Activated naive CD4-positive, alpha-beta T cell treated with anti-CD3 and anti-CD28 coated beads, Interleukin-2, amount 10 ng/mL, durations not matched to agents 7 days and 5 days (primary cell): ENCODE measurements around the gene DDI2.
A peak's percentile ranks its signal among the peaks of the same experiment; 100 is the strongest.

ENCODE experiments used
- CTCF ChIA-PET: fragments of 350-600 bp; sonication (Branson Sonifier 250); formaldehyde crosslinking; loops from one replicate; lab custom pipeline; 2021; ENCODE audit warnings: antibody characterized with exemption; lab: Charles Lee
- DNase-seq: peaks from one replicate; pipeline ENCODE4 v3.0.0-alpha.2; 2020
- H3K27ac Mint-ChIP-seq: one replicate; pipeline ENCODE4 v1.8.0; 2021; ENCODE audit warnings: mild to moderate bottlenecking, moderate library complexity, mixed read lengths
- H3K27me3 Mint-ChIP-seq: one replicate; pipeline ENCODE4 v1.8.0; 2021; ENCODE audit warnings: mild to moderate bottlenecking, mixed read lengths
- H3K36me3 Mint-ChIP-seq: one replicate; pipeline ENCODE4 v1.8.0; 2021; ENCODE audit warnings: mixed read lengths
- H3K4me1 Mint-ChIP-seq: one replicate; pipeline ENCODE4 v1.8.0; 2021; ENCODE audit warnings: mixed read lengths
- H3K4me3 Mint-ChIP-seq: one replicate; pipeline ENCODE4 v1.8.0; 2021; ENCODE audit warnings: mild to moderate bottlenecking, moderate library complexity, mixed read lengths
- H3K9me3 Mint-ChIP-seq: one replicate; pipeline ENCODE4 v1.8.0; 2021; ENCODE audit warnings: mixed read lengths

Gene DDI2

DNA sequence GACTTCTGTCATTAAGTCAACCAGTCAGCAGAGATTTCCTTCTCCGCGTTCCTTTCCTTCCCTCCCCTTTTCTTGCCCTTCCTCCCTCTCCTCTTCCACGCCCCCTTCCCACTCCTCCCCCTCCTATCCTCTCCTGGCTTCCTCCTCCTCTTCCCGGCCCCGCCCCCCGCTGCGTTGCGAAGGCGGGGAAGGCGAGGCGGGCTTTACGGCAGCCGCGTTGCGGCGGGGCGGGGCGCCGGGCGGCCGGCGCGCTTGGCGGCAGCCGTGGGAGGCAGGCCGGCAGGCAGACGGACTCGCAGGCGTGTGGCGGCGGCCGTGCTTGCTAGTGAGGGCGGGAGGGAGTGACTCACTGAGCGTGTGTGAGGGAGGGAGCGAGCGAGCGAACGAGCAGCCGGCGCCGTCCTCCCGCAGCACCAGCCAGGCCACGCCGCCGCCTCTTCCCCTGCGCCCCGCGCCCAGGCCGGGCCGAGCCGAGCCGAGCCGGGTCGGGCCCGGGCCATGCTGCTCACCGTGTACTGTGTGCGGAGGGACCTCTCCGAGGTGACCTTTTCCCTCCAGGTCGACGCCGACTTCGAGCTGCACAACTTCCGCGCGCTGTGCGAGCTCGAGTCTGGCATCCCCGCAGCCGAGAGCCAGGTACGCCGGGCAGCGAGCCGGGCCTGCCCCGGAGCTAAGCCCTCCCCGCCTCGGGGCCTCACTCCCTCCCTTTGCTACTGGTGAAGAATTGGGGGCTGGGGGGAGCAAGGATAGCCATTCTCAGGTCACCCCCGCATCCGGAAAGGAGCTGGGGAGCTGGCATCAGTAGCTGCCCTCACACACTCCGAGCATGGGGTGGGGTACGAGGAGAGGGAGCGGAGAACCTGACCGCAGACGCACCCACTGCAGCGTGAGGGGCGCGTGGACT lies at the start of gene DDI2:
DDI2 (plus strand) TSS at position 286 of the 904 bp plus-strand sequence; CDS start at position 499, 213 bp downstream.
- CTCF ChIA-PET: interaction anchor here (0.8 to 1.0 kb wide), 5 partner anchors 14 to 174 kb away, joined by 3 to 4 read pairs (median 3); no protein-coding TSS in a partner anchor
- no peaks in the 10 kb centered on the region for H3K9me3 Mint-ChIP-seq
- H3K4me1 Mint-ChIP-seq: peaks cover 55% of the 10 kb centered on the region
- peaks cover 9% of the 10 kb centered on the region for H3K27me3 Mint-ChIP-seq
- H3K4me3 Mint-ChIP-seq: peak within 1 kb of the TSS; percentile 94
- peaks cover 13% of the 10 kb centered on the region for H3K36me3 Mint-ChIP-seq
- H3K27ac Mint-ChIP-seq: peak within 1 kb of the TSS; percentile 94
- peak; percentile 95 for DNase-seq

GRCh38 chr1:15568387-15569073 lies 48.7 kb upstream of the DDI2 start:
- Mint-ChIP-seq H3K4me1 (no peaks in the 10 kb centered on the region), H3K27ac (peak overlapping the region; percentile 80), H3K4me3 (no peak overlapping the region), H3K27me3 (no peaks in the 10 kb centered on the region), H3K36me3 (peaks cover 61% of the 10 kb centered on the region), H3K9me3 (no peaks in the 10 kb centered on the region)
- CTCF ChIA-PET: no interaction called here
- DNase-seq: no peak

DNA sequence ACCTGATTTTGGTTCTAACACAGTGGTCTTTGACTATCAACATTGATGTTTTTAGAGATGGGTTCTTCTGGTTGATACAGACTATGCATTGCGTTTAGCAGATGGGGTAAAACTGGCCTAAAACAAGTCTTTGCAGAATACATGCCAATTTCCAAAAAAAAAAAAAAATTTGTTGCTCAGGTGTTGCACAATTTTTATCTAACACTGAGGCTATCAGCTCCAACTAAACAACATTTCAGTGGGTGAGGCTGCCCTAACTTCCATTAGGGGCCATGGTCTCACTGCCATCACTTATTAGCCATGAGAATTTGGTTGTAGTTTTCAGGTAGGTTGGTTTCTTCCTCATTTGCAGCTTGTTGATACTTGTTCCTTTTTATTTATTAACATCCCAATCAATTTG lies 46.4 kb upstream of the DDI2 start:
- CTCF ChIA-PET: no interaction called here
- Mint-ChIP-seq H3K36me3 (peaks cover 64% of the 10 kb centered on the region), H3K27ac (no peak overlapping the region), H3K9me3 (no peaks in the 10 kb centered on the region), H3K4me1 (no peaks in the 10 kb centered on the region), H3K4me3 (no peak overlapping the region), H3K27me3 (no peaks in the 10 kb centered on the region)
- no peak for DNase-seq

DNA sequence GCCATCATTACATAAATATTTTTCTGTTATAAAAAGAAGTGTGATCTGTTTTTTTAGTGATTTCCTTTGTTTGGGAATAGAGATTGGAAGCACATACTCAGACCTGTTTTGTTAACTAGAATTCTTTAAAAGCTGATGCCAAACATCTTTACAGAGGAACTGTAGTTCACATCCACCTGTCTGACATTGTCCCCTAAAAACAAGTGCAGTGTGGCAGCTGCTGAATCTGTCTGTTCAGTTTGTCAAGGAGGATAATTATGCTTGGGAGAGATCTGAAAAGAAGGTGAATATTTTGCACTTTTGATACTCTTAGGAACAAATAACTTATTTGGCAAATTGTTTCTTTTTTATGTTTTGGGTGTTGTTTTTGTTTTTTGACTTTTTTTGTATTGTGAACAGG lies 46.0 kb upstream of the DDI2 start:
- no peak for DNase-seq
- Mint-ChIP-seq H3K9me3 (no peaks in the 10 kb centered on the region), H3K4me3 (no peak overlapping the region), H3K27ac (no peak overlapping the region), H3K4me1 (no peaks in the 10 kb centered on the region), H3K36me3 (peaks cover 61% of the 10 kb centered on the region), H3K27me3 (no peaks in the 10 kb centered on the region)
- CTCF ChIA-PET: no interaction called here

DNA sequence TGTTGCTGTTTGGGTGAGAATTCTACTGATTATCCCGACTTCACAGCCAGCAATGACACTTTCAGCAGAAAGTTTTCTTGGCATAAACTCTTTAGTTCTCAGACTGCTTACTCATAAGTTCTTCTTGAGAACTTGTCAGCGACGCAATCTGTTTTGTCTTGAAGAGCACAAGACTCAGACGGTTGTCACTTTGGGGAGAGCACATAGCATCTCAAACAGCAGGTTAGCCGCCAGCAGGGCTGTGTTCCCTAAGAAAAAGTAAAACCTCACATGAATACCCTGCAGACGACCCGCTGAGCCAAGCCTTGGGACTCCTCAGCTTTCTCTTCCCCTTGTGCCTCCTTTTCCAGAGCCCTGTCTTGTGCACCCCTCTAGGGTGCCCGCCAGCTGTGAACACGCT lies 43.8 kb upstream of the DDI2 start:
- Mint-ChIP-seq H3K9me3 (no peaks in the 10 kb centered on the region), H3K4me3 (no peak overlapping the region), H3K27me3 (no peaks in the 10 kb centered on the region), H3K27ac (no peak overlapping the region), H3K36me3 (peaks cover 55% of the 10 kb centered on the region), H3K4me1 (peaks cover 16% of the 10 kb centered on the region)
- no peak for DNase-seq
- CTCF ChIA-PET: interaction anchor here (1.5 kb wide), 1 partner anchor 9 kb away, joined by 3 read pairs; no protein-coding TSS in a partner anchor

DNA sequence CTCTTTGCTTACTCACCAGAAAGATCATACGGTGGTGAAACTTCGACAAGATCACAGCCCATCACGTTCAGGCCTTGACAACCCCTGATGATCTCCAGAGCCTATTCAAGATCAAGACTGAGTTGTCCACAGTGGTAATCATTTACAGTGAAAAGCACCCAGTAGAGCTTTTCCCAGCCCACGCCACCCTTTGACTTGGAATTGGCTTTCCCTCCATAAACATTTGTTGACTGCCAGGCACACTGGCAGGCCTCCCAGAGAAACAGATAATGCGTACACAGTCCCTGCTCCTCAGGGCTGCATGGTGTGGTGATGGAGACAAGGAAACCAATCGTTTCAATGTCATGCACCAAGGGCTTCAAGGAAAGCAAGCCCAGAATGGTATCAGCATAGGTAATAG lies 42.5 kb upstream of the DDI2 start:
- H3K4me3 Mint-ChIP-seq: no peak overlapping the region
- CTCF ChIA-PET: interaction anchor here (1.5 kb wide), 1 partner anchor 11 kb away, joined by 3 read pairs; no protein-coding TSS in a partner anchor
- no peaks in the 10 kb centered on the region for H3K9me3 Mint-ChIP-seq
- DNase-seq: no peak
- peaks cover 58% of the 10 kb centered on the region for H3K36me3 Mint-ChIP-seq
- H3K27ac Mint-ChIP-seq: no peak overlapping the region
- no peaks in the 10 kb centered on the region for H3K27me3 Mint-ChIP-seq
- H3K4me1 Mint-ChIP-seq: peaks cover 29% of the 10 kb centered on the region

- no peak for DNase-seq
- CTCF ChIA-PET: no interaction called here
- Mint-ChIP-seq H3K27me3 (no peaks in the 10 kb centered on the region), H3K27ac (no peak overlapping the region), H3K36me3 (peaks cover 53% of the 10 kb centered on the region), H3K4me1 (peaks cover 37% of the 10 kb centered on the region), H3K9me3 (no peaks in the 10 kb centered on the region), H3K4me3 (no peak overlapping the region)
These were observed 41.6 kb upstream of the DDI2 start for GRCh38 chr1:15575549-15576150.

- CTCF ChIA-PET: no interaction called here
- H3K27ac Mint-ChIP-seq: peak overlapping the region; percentile 100
- DNase-seq: peak; percentile 52
- H3K9me3 Mint-ChIP-seq: no peaks in the 10 kb centered on the region
- no peaks in the 10 kb centered on the region for H3K27me3 Mint-ChIP-seq
- peaks cover 53% of the 10 kb centered on the region for H3K36me3 Mint-ChIP-seq
- H3K4me3 Mint-ChIP-seq: peak overlapping the region; percentile 60
- peaks cover 41% of the 10 kb centered on the region for H3K4me1 Mint-ChIP-seq
These were observed 39.6 kb upstream of the DDI2 start for GRCh38 chr1:15577691-15578090.

DNA sequence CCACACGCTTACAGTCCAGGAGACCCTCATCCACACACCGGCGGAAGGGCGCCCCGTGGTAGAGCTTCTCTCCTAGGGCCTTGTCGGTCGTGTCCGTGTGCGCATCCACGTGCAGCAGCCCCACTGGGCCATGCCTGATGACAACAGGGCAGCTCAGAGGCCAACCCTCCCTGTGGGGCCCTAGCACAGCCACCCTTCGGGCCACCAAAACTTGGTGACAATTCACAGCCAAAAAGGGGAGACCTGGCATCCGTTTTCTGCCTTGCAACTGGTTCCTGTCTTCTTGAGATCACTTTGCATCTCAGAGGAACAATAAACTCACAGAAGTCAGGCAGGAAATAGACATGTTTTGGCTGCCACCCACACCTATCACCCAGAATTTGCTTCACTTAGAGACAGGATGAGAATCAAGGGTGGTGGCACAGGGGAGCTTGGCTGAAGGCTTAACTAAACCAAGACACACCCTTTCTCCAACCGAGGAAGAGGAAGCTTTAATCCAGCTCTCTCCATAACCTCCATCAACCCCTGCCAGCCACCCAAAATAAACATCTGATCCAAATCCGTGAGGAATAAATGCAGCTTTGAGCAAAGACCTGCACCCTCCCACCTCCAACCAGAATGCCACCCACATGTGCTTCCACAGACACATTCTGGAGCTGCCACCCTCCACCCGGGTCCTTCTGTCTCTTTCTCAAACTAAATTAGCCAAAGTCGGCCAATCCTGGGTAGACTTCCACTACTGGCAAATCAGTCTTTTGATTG lies 38.2 kb upstream of the DDI2 start:
- H3K4me1 Mint-ChIP-seq: peaks cover 54% of the 10 kb centered on the region

GRCh38 chr1:15579683-15580047 lies 37.6 kb upstream of the DDI2 start:
- Mint-ChIP-seq H3K9me3 (no peaks in the 10 kb centered on the region), H3K27ac (peak overlapping the region; percentile 100), H3K27me3 (no peaks in the 10 kb centered on the region), H3K4me1 (peaks cover 58% of the 10 kb centered on the region), H3K4me3 (peak overlapping the region; percentile 60), H3K36me3 (peaks cover 43% of the 10 kb centered on the region)
- CTCF ChIA-PET: interaction anchor here (1.0 kb wide), 1 partner anchor 8 kb away, joined by 3 read pairs; no protein-coding TSS in a partner anchor
- no peak for DNase-seq

More for the DNA sequence above, 38.2 kb upstream of the DDI2 start:
- H3K36me3 Mint-ChIP-seq: peaks cover 49% of the 10 kb centered on the region
- no peaks in the 10 kb centered on the region for H3K9me3 Mint-ChIP-seq
- peak overlapping the region; percentile 100 for H3K27ac Mint-ChIP-seq
- no peaks in the 10 kb centered on the region for H3K27me3 Mint-ChIP-seq
- H3K4me3 Mint-ChIP-seq: peak overlapping the region; percentile 60
- CTCF ChIA-PET: interaction anchor here (1.0 kb wide), 1 partner anchor 9 kb away, joined by 3 read pairs; no protein-coding TSS in a partner anchor
- DNase-seq: peak; percentile 65

DNA sequence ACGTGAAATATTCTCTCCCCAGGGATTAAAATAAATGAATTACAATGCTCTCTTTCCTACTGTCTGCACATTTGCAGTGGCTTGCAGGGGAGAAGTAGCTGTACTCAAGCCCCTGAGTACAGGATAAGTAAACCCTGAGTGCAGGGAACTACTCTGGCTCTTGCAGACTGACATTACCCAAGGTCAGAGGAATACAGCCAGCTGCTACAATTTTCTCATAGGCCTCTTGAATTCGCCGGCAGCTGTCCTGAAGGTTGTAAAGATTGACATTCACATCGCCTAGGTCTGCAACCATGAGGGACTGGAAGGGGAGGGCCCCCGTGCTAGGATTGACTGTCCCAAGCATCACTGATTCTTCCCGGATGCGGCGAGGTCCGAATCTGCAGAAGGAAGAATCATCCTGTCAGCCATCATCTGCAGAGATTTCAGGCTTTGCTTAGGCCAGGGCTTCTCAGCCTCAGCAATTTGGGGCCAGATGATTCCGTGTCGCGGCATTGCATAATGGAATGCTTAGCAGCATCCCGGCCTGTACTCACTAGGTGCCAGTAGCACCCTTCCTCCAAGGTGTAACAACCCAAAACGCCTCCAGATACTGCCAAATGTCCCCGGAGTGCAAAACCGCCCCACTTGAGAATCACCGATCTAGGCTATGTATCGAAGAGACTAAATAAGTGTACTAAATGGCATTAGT lies 34.1 kb upstream of the DDI2 start:
- DNase-seq: no peak
- Mint-ChIP-seq H3K4me3 (peak overlapping the region; percentile 73), H3K27me3 (no peaks in the 10 kb centered on the region), H3K9me3 (no peaks in the 10 kb centered on the region), H3K36me3 (peaks cover 34% of the 10 kb centered on the region), H3K27ac (peak overlapping the region; percentile 78), H3K4me1 (peaks cover 57% of the 10 kb centered on the region)
- CTCF ChIA-PET: interaction anchor here (0.6 kb wide), 1 partner anchor 8 kb away, joined by 5 read pairs; no protein-coding TSS in a partner anchor

GRCh38 chr1:15584489-15585363 lies 32.5 kb upstream of the DDI2 start, which contains the start of gene AGMAT:
TSS of gene AGMAT (minus strand) at chr1:15585051. CDS start at chr1:15584967, 84 bp downstream.
- H3K4me3 Mint-ChIP-seq: peak within 1 kb of the TSS; percentile 83
- H3K4me1 Mint-ChIP-seq: peaks cover 41% of the 10 kb centered on the region
- H3K36me3 Mint-ChIP-seq: peaks cover 30% of the 10 kb centered on the region
- no peaks in the 10 kb centered on the region for H3K9me3 Mint-ChIP-seq
- DNase-seq: peak; percentile 77
- peak within 1 kb of the TSS; percentile 89 for H3K27ac Mint-ChIP-seq
- H3K27me3 Mint-ChIP-seq: no peaks in the 10 kb centered on the region
- CTCF ChIA-PET: no interaction called here
